ENCODE data around the gene CAPNS1.

GRCh38 chr19:36153126-36153525, 13.3 kb downstream of the CAPNS1 start:
- TF ChIP-seq CTCF (IDR thresholded peaks at IDR 0.05; ENCODE audit: low read length), result no peak
- no peak for TF ChIP-seq EZH2 (optimal IDR thresholded peaks at IDR 0.05; ENCODE audit: low read depth, low read length)
